CD8-positive, alpha-beta memory T cell (primary cell): ENCODE data around the gene YY2. TPM values are rescaled to one million over a fixed set of nuclear protein-coding genes. Genes with fewer than 3 reads are reported as not detected.
"Not testable (repeated sequence)": the region's sequence is repeated elsewhere in the genome, so short reads cannot be mapped to it uniquely, and the experiment has no call there.

Source experiments
- CTCF ChIA-PET: fragments of 350-600 bp; sonication (Branson Sonifier 250); formaldehyde crosslinking; loops from one replicate; lab custom pipeline; 2021; ENCODE audit warnings: antibody characterized with exemption; lab: Charles Lee
- POLR2A ChIA-PET: fragments of 350-600 bp; sonication (Branson Sonifier 250); formaldehyde crosslinking; loops from one replicate; lab custom pipeline; 2021; ENCODE audit warnings: antibody characterized with exemption; lab: Charles Lee
- DNase-seq, 5 donors: peaks; one replicate each; pipeline versions ENCODE4 v3.0.0 to v3.0.0-alpha.2; 2020 to 2022; ENCODE audit warnings: mixed read lengths in 1 of 5
- H3K27ac ChIP-seq: one replicate; pipeline ENCODE4 v1.7.0; 2013; ENCODE audit warnings: low read depth, mild to moderate bottlenecking, low read length, moderate library complexity
- H3K27me3 ChIP-seq: 2 replicates; pipeline ENCODE4 v1.7.0; 2013; ENCODE audit warnings: low read length, mild to moderate bottlenecking; ENCODE audit not compliant: insufficient read depth, poor library complexity, severe bottlenecking
- H3K36me3 ChIP-seq: 2 replicates; pipeline ENCODE4 v1.7.0; 2013; ENCODE audit warnings: mild to moderate bottlenecking, low read length, moderate library complexity; ENCODE audit not compliant: insufficient read depth
- H3K4me1 ChIP-seq: 2 replicates; pipeline ENCODE4 v1.7.0; 2013; ENCODE audit warnings: mild to moderate bottlenecking, low read length, moderate library complexity; ENCODE audit not compliant: insufficient read depth
- H3K4me3 ChIP-seq: 2 replicates; pipeline ENCODE4 v1.7.0; 2013; ENCODE audit warnings: mild to moderate bottlenecking, low read length
- H3K9me3 ChIP-seq: 2 replicates; pipeline ENCODE4 v1.7.0; 2013; ENCODE audit warnings: mild to moderate bottlenecking, low read length
- H3K27ac Mint-ChIP-seq, 8 donors: one replicate each; pipeline ENCODE4 v1.8.0; 2020 to 2021; ENCODE audit warnings: mixed read lengths in 8 of 8, mild to moderate bottlenecking in 6 of 8, inconsistent platforms in 3 of 8, moderate library complexity in 3 of 8
- H3K27me3 Mint-ChIP-seq, 2 donors: one replicate each; pipeline ENCODE4 v1.8.0; 2020 to 2021; ENCODE audit warnings: mixed read lengths in 2 of 2, mild to moderate bottlenecking in 1 of 2, moderate library complexity in 1 of 2
- H3K36me3 Mint-ChIP-seq, 3 donors: one replicate each; pipeline ENCODE4 v1.8.0; 2020 to 2021; ENCODE audit warnings: mixed read lengths in 3 of 3, inconsistent platforms in 1 of 3, mild to moderate bottlenecking in 1 of 3
- H3K4me1 Mint-ChIP-seq, 3 donors: one replicate each; pipeline ENCODE4 v1.8.0; 2020 to 2021; ENCODE audit warnings: mixed read lengths in 3 of 3, inconsistent platforms in 1 of 3, mild to moderate bottlenecking in 1 of 3
- H3K4me3 Mint-ChIP-seq, 7 donors: one replicate each; pipeline ENCODE4 v1.8.0; 2020 to 2021; ENCODE audit warnings: mixed read lengths in 7 of 7, mild to moderate bottlenecking in 6 of 7, moderate library complexity in 4 of 7, inconsistent platforms in 2 of 7
- H3K9me3 Mint-ChIP-seq, 5 donors: one replicate each; pipeline ENCODE4 v1.8.0; 2020 to 2022; ENCODE audit warnings: mixed read lengths in 5 of 5, mild to moderate bottlenecking in 3 of 5, moderate library complexity in 2 of 5, inconsistent platforms in 1 of 5
- polyA plus RNA-seq: library from polyadenylated mRNA; unstranded; fragments of 300-500 nt; fragmentation: Illumina TruSeq; gene quantifications from one replicate; pipeline ENCODE4 v1.2.3, GENCODE V29; 2021
- total RNA-seq, 2 experiments: library from RNA; stranded (reverse); gene quantifications; one replicate each; pipeline ENCODE4 v1.2.3, GENCODE V29; 2021

YY2 gene
- total and polyA plus RNA-seq, 3 experiments from 2014 or later: 0.59 to 2.0 (median 1.8) TPM

- Mint-ChIP-seq H3K9me3 (peaks cover 0 to 2% (median 0%) of the 10 kb centered on the region in 5 donors), H3K4me1 (no peaks in the 10 kb centered on the region), H3K36me3 (peaks cover 0 to 44% (median 0%) of the 10 kb centered on the region in 3 donors), H3K27me3 (no peaks in the 10 kb centered on the region), H3K27ac (no peak overlapping the region), H3K4me3 (no peak overlapping the region)
- POLR2A ChIA-PET: no interaction called here
- Histone ChIP-seq H3K27ac (no peak overlapping the region), H3K36me3 (no peaks in the 10 kb centered on the region), H3K4me1 (no peaks in the 10 kb centered on the region), H3K4me3 (no peak overlapping the region), H3K27me3 (no peaks in the 10 kb centered on the region), H3K9me3 (no peaks in the 10 kb centered on the region)
- DNase-seq: no peak
- CTCF ChIA-PET: no interaction called here
Measured at GRCh38 chrX:21853578-21853977, 2.2 kb upstream of the YY2 start.

- ChIA-PET CTCF (no interaction called here), POLR2A (no interaction called here)
- H3K27me3 Mint-ChIP-seq: no peaks in the 10 kb centered on the region
- H3K36me3 Mint-ChIP-seq: peaks cover 0 to 37% (median 0%) of the 10 kb centered on the region in 3 donors
- H3K9me3 Mint-ChIP-seq: peaks cover 0 to 2% (median 0%) of the 10 kb centered on the region in 5 donors
- H3K27ac ChIP-seq: no peak overlapping the region
- no peaks in the 10 kb centered on the region for H3K4me1 ChIP-seq
- no peak overlapping the region for H3K27ac Mint-ChIP-seq
- H3K9me3 ChIP-seq: no peaks in the 10 kb centered on the region
- H3K4me3 Mint-ChIP-seq: no peak overlapping the region
- H3K36me3 ChIP-seq: no peaks in the 10 kb centered on the region
- H3K27me3 ChIP-seq: no peaks in the 10 kb centered on the region
- no peak overlapping the region for H3K4me3 ChIP-seq
- no peak for DNase-seq
- H3K4me1 Mint-ChIP-seq: no peaks in the 10 kb centered on the region
Measured at GRCh38 chrX:21856504-21856903, 717 bp downstream of the YY2 start.

- H3K36me3 ChIP-seq: no peaks in the 10 kb centered on the region
- Mint-ChIP-seq H3K9me3 (no peaks in the 10 kb centered on the region), H3K4me1 (no peaks in the 10 kb centered on the region), H3K27me3 (no peaks in the 10 kb centered on the region), H3K4me3 (no peak overlapping the region), H3K36me3 (peaks cover 0 to 4% (median 0%) of the 10 kb centered on the region in 3 donors), H3K27ac (no peak overlapping the region)
- H3K27ac ChIP-seq: no peak overlapping the region
- no peaks in the 10 kb centered on the region for H3K9me3 ChIP-seq
- POLR2A ChIA-PET: no interaction called here
- H3K4me1 ChIP-seq: no peaks in the 10 kb centered on the region
- CTCF ChIA-PET: no interaction called here
- DNase-seq: no peak
- no peak overlapping the region for H3K4me3 ChIP-seq
- H3K27me3 ChIP-seq: no peaks in the 10 kb centered on the region
Measured at GRCh38 chrX:21863241-21863640, 7.5 kb downstream of the YY2 start.

DNA sequence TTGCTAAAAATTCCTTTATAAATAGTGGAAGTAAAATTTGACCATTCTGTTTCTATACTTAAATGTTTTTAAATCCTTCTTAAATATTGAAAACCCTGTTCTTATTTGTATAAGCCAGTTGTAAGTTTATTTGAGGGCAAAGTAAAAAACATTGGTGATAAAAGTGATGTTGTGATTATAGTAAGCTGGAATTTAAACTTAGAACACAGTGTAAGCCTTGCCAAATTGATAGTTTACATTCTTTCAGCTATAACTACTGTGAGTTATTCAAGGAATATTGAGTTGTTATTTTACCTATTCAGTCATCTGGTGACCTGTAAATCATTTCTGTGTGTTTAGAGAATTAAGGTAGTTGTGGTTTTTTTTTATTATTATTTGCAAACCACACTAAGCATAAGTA lies 9.6 kb downstream of the YY2 start:
- Mint-ChIP-seq H3K36me3 (peaks cover 0 to 10% (median 0%) of the 10 kb centered on the region in 3 donors), H3K27ac (no peak overlapping the region), H3K27me3 (no peaks in the 10 kb centered on the region), H3K4me1 (no peaks in the 10 kb centered on the region), H3K9me3 (no peaks in the 10 kb centered on the region), H3K4me3 (no peak overlapping the region)
- ChIA-PET POLR2A (no interaction called here), CTCF (no interaction called here)
- Histone ChIP-seq H3K4me3 (no peak overlapping the region), H3K9me3 (no peaks in the 10 kb centered on the region), H3K27me3 (no peaks in the 10 kb centered on the region), H3K4me1 (no peaks in the 10 kb centered on the region), H3K27ac (no peak overlapping the region), H3K36me3 (no peaks in the 10 kb centered on the region)
- DNase-seq: no peak

DNA sequence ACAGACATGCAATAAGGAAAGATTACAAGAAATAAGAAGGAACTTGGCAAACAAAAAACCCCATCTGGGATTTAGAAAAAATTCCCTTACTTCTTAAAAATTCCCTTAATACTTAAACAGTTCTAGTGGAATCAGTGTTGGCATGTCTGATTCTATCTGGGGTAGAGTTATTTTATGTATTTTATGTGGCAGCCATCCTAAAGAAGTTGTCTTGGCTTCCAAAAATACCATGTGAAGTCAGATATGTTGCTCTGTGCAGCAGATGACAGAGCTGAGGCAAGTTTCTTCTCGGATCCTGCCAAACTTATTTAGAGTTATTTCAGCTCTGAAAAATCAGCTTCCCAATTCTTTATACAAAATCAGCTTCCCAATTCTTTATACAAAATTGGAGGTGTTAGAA lies 14.7 kb downstream of the YY2 start:
- no peaks in the 10 kb centered on the region for H3K27me3 ChIP-seq
- Mint-ChIP-seq H3K9me3 (no peaks in the 10 kb centered on the region), H3K36me3 (peaks cover 0 to 11% (median 1%) of the 10 kb centered on the region in 3 donors), H3K4me1 (no peaks in the 10 kb centered on the region), H3K27ac (no peak overlapping the region), H3K4me3 (no peak overlapping the region), H3K27me3 (peaks cover 0 to 2% of the 10 kb centered on the region in 2 donors)
- H3K27ac ChIP-seq: no peak overlapping the region
- no peaks in the 10 kb centered on the region for H3K36me3 ChIP-seq
- ChIA-PET POLR2A (no interaction called here), CTCF (no interaction called here)
- DNase-seq: no peak
- H3K4me1 ChIP-seq: no peaks in the 10 kb centered on the region
- no peaks in the 10 kb centered on the region for H3K9me3 ChIP-seq
- no peak overlapping the region for H3K4me3 ChIP-seq

DNA sequence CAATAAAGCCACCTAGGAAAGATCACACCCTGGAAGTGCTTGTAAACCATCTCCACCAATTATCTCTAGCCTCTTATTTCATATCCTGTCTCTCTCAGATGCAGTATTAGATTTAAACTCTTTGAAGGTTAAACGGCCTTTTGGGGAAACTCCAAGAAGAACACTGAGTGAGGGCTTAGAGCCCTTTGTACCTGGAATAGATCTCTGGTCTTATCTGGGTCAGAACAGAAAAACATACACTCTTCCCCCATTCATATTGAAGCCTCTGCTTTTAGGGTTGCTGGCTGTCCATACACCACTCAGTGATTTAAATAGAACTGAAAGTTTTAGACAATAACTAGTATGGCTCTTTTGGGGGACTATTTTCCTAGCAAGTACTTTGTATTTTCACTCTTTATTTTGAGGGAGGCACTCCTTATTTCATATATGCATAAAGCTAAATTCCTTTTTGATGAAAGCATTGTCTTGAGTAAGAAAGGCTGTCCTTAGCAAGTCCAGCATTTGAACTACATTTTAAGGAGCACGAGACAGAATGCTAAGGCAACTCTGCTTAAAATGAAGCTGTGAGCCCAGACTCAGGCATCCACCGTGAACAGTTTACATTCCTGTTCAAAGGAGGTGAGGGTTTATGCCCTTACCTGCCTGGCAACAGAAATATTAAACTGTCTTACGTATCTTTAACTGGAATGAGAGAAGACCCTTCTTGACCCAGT lies 17.4 kb downstream of the YY2 start:
- Histone ChIP-seq H3K27ac (no peak overlapping the region), H3K36me3 (no peaks in the 10 kb centered on the region), H3K4me1 (no peaks in the 10 kb centered on the region), H3K9me3 (no peaks in the 10 kb centered on the region), H3K4me3 (no peak overlapping the region), H3K27me3 (no peaks in the 10 kb centered on the region)
- POLR2A ChIA-PET: no interaction called here
- no peak for DNase-seq
- H3K36me3 Mint-ChIP-seq: peaks cover 0 to 11% (median 1%) of the 10 kb centered on the region in 3 donors
- no peak overlapping the region for H3K4me3 Mint-ChIP-seq
- H3K9me3 Mint-ChIP-seq: no peaks in the 10 kb centered on the region
- H3K27ac Mint-ChIP-seq: no peak overlapping the region
- CTCF ChIA-PET: no interaction called here
- H3K4me1 Mint-ChIP-seq: no peaks in the 10 kb centered on the region
- H3K27me3 Mint-ChIP-seq: peaks cover 0 to 2% of the 10 kb centered on the region in 2 donors

DNA sequence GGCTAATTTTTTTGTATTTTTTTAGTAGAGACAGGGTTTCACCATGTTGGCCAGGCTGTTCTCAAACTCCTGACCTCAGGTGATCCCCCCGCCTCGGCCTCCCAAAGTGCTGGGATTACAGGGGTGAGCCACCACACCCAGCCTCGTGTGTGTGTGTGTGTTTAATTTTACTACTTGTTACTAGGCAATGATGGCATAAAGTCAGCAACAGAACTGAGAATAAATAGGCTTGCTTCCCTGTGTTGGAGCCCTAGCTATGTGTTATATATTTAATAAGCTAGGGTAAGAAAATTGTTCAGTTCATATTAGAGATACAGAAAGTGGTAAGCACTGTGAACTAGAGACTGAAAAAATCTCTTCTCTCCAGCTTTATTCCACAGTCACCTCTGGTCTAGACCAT lies 18.4 kb downstream of the YY2 start:
- H3K9me3 Mint-ChIP-seq, H3K27me3 Mint-ChIP-seq, DNase-seq, H3K4me1 ChIP-seq, POLR2A ChIA-PET, H3K27ac Mint-ChIP-seq, H3K36me3 ChIP-seq, CTCF ChIA-PET, H3K4me1 Mint-ChIP-seq, H3K27me3 ChIP-seq, H3K9me3 ChIP-seq, H3K27ac ChIP-seq, H3K4me3 ChIP-seq, H3K4me3 Mint-ChIP-seq: not testable (repeated sequence)
- peaks cover 0 to 11% (median 3%) of the 10 kb centered on the region in 3 donors for H3K36me3 Mint-ChIP-seq

- peaks cover 0 to 12% (median 3%) of the 10 kb centered on the region in 3 donors for H3K36me3 Mint-ChIP-seq
- Histone ChIP-seq H3K9me3 (no peaks in the 10 kb centered on the region), H3K36me3 (no peaks in the 10 kb centered on the region), H3K4me1 (no peaks in the 10 kb centered on the region), H3K27me3 (no peaks in the 10 kb centered on the region), H3K4me3 (no peak overlapping the region), H3K27ac (no peak overlapping the region)
- H3K4me3 Mint-ChIP-seq: no peak overlapping the region
- CTCF ChIA-PET: no interaction called here
- no peak overlapping the region for H3K27ac Mint-ChIP-seq
- peaks cover 0 to 2% of the 10 kb centered on the region in 2 donors for H3K27me3 Mint-ChIP-seq
- H3K4me1 Mint-ChIP-seq: no peaks in the 10 kb centered on the region
- POLR2A ChIA-PET: no interaction called here
- no peaks in the 10 kb centered on the region for H3K9me3 Mint-ChIP-seq
- no peak for DNase-seq
Measured at GRCh38 chrX:21875013-21875412, 19.2 kb downstream of the YY2 start.
